Fibroblast of lung (primary cell): Measurements from ENCODE around the gene GRK7.

Source experiments
- CTCF ChIP-seq, 2 donors: IDR thresholded peaks in 1 of 2; conservative IDR thresholded peaks in 1 of 2; 1 replicate in 1 of 2; 2 replicates in 1 of 2; pipeline ENCODE4 v1.5.1; 2011 to 2012; ENCODE audit warnings: low read length in 2 of 2, control low read depth in 1 of 2, inconsistent platforms in 1 of 2, low read depth in 1 of 2, mild to moderate bottlenecking in 1 of 2
- EZH2 ChIP-seq: IDR thresholded peaks from 2 replicates; pipeline ENCODE4 v1.5.1; 2012; ENCODE audit warnings: low read length, control low read depth, mild to moderate bottlenecking; ENCODE audit errors: missing control alignments

GRCh38 chr3:141767066-141767465 is 3.9 kb downstream of the GRK7 start:
- TF ChIP-seq CTCF (conservative IDR thresholded peaks at IDR 0.05 in 1 of 2, IDR thresholded peaks at IDR 0.05 in 1 of 2; ENCODE audit: low read depth in 1 of 2, low read length in 2 of 2) (no peak), EZH2 (no peak)
